ENCODE data around the gene KLF16.

KLF16 gene

DNA sequence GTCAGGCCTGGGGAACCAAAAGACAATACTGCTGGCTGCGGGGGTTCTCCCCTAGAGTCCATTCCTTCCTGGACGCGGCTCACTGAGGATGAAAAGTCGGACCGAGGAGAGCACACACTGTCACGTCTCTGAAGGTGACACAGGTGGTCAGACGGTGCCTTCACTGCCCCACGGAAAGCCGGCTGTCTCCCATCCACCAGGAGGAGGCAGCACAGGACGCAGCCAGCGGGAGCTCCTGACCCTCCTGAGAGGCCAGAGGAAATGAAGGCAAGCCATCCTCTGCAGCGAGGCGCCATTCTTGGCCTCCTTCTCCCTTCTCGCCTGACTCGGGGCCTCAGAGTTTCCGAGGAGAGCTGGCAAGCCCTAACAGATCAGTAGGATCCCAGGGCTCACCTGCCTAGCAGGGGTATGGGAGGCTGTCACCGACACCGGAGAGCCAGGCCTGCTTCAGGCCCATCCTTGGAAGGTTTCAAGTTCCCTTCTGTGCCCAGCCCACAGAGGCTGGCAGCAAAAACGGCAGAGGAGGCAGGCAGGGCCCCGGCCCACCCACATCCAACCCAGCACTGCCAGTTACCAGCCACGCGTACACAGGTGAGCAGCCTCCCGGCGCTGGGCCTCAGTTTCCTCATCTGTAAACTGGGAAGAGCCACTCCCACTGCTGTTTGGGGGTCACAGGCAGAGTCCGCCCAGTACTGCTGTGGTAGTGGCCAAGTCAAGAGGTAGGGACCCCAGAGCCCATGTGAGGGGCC is 19.6 kb downstream of the KLF16 start:
- Histone ChIP-seq H3K36me3 (ENCODE audit: insufficient read depth, low read depth, low read length) (no peaks in the 10 kb centered on the region), H3K4me1 (ENCODE audit: insufficient read depth, low read length) (peaks cover 3% of the 10 kb centered on the region; the same call in 1 of the 2 replicates), H3K4me3 (ENCODE audit: low read length) (no peak overlapping the region), H3K9ac (ENCODE audit: low read depth, low read length) (no peak overlapping the region; the same call in 1 of the 2 replicates), H3K27me3 (ENCODE audit: insufficient read depth, low read length) (no peaks in the 10 kb centered on the region), H3K9me3 (ENCODE audit: insufficient read depth, low read depth, low read length) (no peaks in the 10 kb centered on the region), H3K27ac (ENCODE audit: low read length) (no peak overlapping the region)

DNA sequence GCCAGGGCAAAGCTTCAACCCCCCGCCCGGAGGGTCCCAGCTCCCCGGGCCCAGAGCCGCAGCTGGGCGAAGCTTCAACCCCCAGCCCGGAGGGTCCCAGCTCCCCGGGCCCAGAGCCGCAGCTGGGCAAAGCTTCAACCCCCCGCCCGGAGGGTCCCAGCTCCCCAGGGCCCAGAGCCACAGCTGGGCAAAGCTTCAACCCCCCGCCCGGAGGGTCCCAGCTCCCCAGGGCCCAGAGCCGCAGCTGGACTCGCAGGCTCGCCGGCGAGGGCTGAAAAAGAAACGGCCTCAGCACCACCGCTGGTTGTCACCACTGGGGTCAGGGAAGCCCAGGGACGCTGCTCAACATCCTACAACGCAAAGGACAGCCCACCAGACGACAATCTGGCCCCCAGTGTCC is 20.3 kb downstream of the KLF16 start:
- Histone ChIP-seq H3K4me3 (ENCODE audit: low read length) (no peak overlapping the region), H3K27me3 (ENCODE audit: insufficient read depth, low read length) (no peaks in the 10 kb centered on the region), H3K4me1 (ENCODE audit: insufficient read depth, low read length) (peaks cover 3% of the 10 kb centered on the region; the same call in 1 of the 2 replicates), H3K9me3 (ENCODE audit: insufficient read depth, low read depth, low read length) (no peaks in the 10 kb centered on the region), H3K36me3 (ENCODE audit: insufficient read depth, low read depth, low read length) (no peaks in the 10 kb centered on the region), H3K9ac (ENCODE audit: low read depth, low read length) (no peak overlapping the region), H3K27ac (ENCODE audit: low read length) (no peak overlapping the region)

GRCh38 chr19:1841209-1841924 is 22.0 kb downstream of the KLF16 start:
- H3K9me3 ChIP-seq (ENCODE audit: insufficient read depth, low read depth, low read length): no peaks in the 10 kb centered on the region
- H3K4me1 ChIP-seq (ENCODE audit: insufficient read depth, low read length): no peaks in the 10 kb centered on the region
- no peak overlapping the region for H3K27ac ChIP-seq (ENCODE audit: low read length)
- no peak overlapping the region for H3K4me3 ChIP-seq (ENCODE audit: low read length)
- H3K36me3 ChIP-seq (ENCODE audit: insufficient read depth, low read depth, low read length): no peaks in the 10 kb centered on the region
- no peak overlapping the region for H3K9ac ChIP-seq (ENCODE audit: low read depth, low read length)
- no peaks in the 10 kb centered on the region for H3K27me3 ChIP-seq (ENCODE audit: insufficient read depth, low read length)

DNA sequence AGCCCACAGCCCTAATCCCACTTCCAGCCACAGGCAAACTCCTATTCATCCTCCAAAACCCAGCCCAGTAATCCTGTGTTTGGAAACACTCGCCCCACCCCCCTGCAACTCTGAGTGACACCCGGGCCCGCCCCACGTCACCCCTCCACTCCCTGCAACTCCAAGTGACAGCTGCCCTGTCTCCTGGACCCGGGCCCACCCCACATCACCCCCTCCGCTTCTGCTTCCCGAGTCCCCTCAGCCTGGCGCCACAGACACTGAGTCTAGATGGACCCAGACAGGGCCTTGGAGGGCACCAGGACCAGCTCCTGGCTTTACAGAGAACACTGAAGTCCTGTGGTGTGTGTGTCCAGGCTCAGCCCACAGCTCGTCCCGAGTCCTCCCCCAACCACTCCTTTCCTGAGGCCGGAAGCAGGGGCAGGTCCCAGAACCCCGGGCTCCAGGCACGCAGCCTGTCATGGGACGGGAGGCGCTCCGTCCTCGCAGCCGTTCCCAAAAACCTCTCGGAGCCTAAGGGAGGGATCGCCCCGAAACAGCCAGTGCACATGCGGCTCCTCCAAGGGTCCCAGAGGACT is 22.8 kb downstream of the KLF16 start:
- no peaks in the 10 kb centered on the region for H3K36me3 ChIP-seq (ENCODE audit: insufficient read depth, low read depth, low read length)
- no peak overlapping the region for H3K27ac ChIP-seq (ENCODE audit: low read length)
- H3K27me3 ChIP-seq (ENCODE audit: insufficient read depth, low read length): no peaks in the 10 kb centered on the region
- no peak overlapping the region for H3K9ac ChIP-seq (ENCODE audit: low read depth, low read length)
- H3K4me3 ChIP-seq (ENCODE audit: low read length): no peak overlapping the region
- no peaks in the 10 kb centered on the region for H3K9me3 ChIP-seq (ENCODE audit: insufficient read depth, low read depth, low read length)
- no peaks in the 10 kb centered on the region for H3K4me1 ChIP-seq (ENCODE audit: insufficient read depth, low read length)

GRCh38 chr19:1839658-1840540 is 23.5 kb downstream of the KLF16 start:
- Histone ChIP-seq H3K4me3 (ENCODE audit: low read length) (no peak overlapping the region), H3K36me3 (ENCODE audit: insufficient read depth, low read depth, low read length) (no peaks in the 10 kb centered on the region), H3K4me1 (ENCODE audit: insufficient read depth, low read length) (no peaks in the 10 kb centered on the region), H3K9ac (ENCODE audit: low read depth, low read length) (no peak overlapping the region), H3K27me3 (ENCODE audit: insufficient read depth, low read length) (no peaks in the 10 kb centered on the region), H3K9me3 (ENCODE audit: insufficient read depth, low read depth, low read length) (no peaks in the 10 kb centered on the region), H3K27ac (ENCODE audit: low read length) (no peak overlapping the region)

DNA sequence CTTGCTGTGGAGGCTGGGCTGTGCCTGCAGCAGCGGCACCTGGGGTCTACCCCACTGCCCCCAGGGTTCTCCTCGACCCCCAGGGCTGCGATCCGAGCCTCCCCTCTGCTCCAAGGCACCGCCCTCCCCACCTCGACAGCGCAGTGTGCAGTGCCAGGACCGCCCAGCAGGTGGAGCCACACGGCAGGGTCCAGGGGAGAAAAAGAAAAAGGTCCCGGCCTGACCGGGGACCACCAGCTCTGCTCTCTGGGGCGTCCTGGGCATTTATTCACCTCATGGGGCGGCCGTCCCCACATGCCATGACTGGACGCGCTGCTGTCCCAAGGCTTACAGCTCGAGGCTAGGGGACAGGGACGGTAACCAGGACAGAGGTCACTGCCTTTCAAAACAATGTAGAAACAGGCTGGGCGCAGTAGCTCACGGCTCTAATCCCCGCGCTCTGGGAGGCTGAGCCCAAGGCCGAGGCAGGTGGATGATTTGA is 25.7 kb downstream of the KLF16 start:
- Histone ChIP-seq H3K9me3 (ENCODE audit: insufficient read depth, low read depth, low read length) (no peaks in the 10 kb centered on the region), H3K27me3 (ENCODE audit: insufficient read depth, low read length) (no peaks in the 10 kb centered on the region), H3K4me1 (ENCODE audit: insufficient read depth, low read length) (no peaks in the 10 kb centered on the region), H3K4me3 (ENCODE audit: low read length) (no peak overlapping the region), H3K36me3 (ENCODE audit: insufficient read depth, low read depth, low read length) (no peaks in the 10 kb centered on the region), H3K9ac (ENCODE audit: low read depth, low read length) (no peak overlapping the region), H3K27ac (ENCODE audit: low read length) (no peak overlapping the region)

DNA sequence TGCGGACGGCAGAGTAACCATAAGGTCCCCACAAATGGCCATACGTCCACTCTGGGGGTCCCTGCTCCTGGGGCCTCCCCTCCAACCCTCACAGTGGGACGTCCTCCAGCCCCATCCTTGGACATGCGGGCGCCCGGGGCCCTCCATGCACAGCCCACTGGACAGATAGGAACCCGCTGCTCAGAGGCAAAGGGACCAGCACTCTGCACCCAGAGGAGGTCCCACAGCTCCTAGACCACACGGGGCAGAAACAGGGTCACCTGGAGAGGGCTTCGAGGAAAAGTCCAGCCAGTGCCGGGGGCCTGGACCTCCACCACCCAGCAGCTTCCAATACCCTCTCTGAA is 26.2 kb downstream of the KLF16 start:
- no peak overlapping the region for H3K4me3 ChIP-seq (ENCODE audit: low read length)
- H3K36me3 ChIP-seq (ENCODE audit: insufficient read depth, low read depth, low read length): no peaks in the 10 kb centered on the region
- H3K9ac ChIP-seq (ENCODE audit: low read depth, low read length): no peak overlapping the region
- H3K27me3 ChIP-seq (ENCODE audit: insufficient read depth, low read length): no peaks in the 10 kb centered on the region
- H3K9me3 ChIP-seq (ENCODE audit: insufficient read depth, low read depth, low read length): no peaks in the 10 kb centered on the region
- H3K4me1 ChIP-seq (ENCODE audit: insufficient read depth, low read length): no peaks in the 10 kb centered on the region
- no peak overlapping the region for H3K27ac ChIP-seq (ENCODE audit: low read length)

DNA sequence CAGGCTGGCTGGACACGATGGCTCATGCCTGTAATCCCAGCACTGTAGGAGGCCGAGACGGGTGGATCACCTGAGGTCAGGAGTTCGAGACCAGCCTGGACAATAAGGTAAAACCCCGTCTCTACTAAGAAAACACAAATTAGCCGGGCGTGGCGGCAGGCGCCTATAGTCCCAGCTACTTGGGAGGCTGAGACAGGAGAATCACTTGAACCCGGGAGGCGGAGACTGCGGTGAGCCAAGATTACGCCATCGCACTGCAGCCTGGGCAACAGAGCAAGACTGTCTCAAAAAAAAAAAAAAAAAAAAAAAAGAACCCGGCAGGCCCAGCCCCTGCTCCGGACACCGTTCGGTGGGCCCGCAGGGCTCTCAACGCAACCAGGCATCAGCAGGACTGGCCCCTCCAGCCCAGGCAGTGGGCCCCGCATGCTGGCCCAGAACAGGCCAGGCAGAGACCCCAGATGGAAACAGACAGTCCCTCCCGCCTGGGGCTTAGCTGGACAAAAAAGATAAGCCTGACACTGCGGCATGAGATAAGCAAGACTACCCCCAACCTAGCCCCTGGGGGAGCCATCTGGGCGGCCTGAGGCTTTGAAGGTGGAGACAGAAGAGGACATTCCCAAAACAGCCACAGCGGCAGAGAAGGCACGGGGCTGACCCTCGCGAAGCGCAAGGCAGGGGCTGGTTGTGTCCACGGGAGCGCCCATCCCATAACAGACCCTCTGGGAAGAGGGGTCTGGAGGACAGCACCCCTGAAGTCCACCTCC is 26.7 kb downstream of the KLF16 start:
- no peaks in the 10 kb centered on the region for H3K27me3 ChIP-seq (ENCODE audit: insufficient read depth, low read length)
- no peak overlapping the region for H3K4me3 ChIP-seq (ENCODE audit: low read length)
- no peak overlapping the region for H3K9ac ChIP-seq (ENCODE audit: low read depth, low read length)
- no peak overlapping the region for H3K27ac ChIP-seq (ENCODE audit: low read length)
- no peaks in the 10 kb centered on the region for H3K9me3 ChIP-seq (ENCODE audit: insufficient read depth, low read depth, low read length)
- H3K36me3 ChIP-seq (ENCODE audit: insufficient read depth, low read depth, low read length): no peaks in the 10 kb centered on the region
- H3K4me1 ChIP-seq (ENCODE audit: insufficient read depth, low read length): no peaks in the 10 kb centered on the region

DNA sequence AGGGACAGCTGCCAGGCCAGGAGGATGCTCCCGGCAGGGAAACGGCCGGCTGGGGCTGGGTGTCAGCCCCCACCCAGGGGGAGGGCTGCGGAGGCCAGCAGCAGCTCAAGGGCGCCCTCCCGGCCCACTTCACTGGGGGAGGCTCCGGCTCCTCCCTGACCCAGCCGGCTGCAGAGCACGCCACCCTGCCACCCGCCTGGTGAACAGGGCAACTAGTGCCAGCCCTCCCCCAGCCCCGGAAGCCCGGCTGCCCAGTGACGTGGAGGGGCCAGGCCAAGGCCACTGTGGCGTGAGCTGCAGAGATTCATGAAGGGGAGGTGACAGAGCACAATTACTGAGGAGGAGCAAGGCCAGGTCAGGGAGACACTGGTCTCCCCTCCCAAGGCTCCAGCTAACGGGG is 29.8 kb downstream of the KLF16 start:
- Histone ChIP-seq H3K9ac (ENCODE audit: low read depth, low read length) (no peak overlapping the region), H3K36me3 (ENCODE audit: insufficient read depth, low read depth, low read length) (peaks cover 11% of the 10 kb centered on the region; the same call in 1 of the 2 replicates), H3K4me1 (ENCODE audit: insufficient read depth, low read length) (no peaks in the 10 kb centered on the region), H3K27me3 (ENCODE audit: insufficient read depth, low read length) (no peaks in the 10 kb centered on the region), H3K9me3 (ENCODE audit: insufficient read depth, low read depth, low read length) (no peaks in the 10 kb centered on the region), H3K4me3 (ENCODE audit: low read length) (no peak overlapping the region), H3K27ac (ENCODE audit: low read length) (no peak overlapping the region)

DNA sequence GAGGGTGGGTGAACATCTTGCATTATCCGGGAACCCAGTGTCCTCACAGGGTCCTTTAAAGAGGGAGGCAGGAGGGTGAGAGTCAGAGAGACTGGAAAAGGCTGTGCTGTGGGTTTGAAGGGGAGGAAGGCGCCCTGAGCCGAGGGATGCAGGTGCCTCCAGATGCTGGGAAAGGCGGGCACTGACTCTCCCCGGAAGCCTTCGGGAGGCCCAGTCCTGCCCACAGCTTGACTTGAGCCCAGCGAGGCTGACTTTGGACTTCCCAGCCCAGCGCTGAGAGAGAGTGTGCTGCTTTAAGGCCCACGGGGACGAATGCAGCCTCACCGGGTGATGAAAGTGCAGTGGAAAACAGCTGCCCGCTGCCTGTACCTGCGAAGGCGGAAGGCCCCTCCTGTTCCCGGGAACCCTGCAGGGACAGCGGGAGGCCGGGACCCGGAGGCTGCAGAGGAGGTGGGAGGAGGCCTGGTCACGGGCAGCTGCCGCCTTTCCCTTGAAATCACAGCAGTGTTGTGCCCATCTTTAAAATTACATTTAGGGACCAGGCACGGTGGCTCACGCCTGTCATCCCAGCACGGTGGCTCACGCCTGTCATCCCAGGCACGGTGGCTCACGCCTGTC is 31.2 kb downstream of the KLF16 start:
- no peak overlapping the region for H3K4me3 ChIP-seq (ENCODE audit: low read length)
- H3K36me3 ChIP-seq (ENCODE audit: insufficient read depth, low read depth, low read length): peaks cover 11% of the 10 kb centered on the region; the same call in 1 of the 2 replicates
- H3K9ac ChIP-seq (ENCODE audit: low read depth, low read length): no peak overlapping the region
- H3K27me3 ChIP-seq (ENCODE audit: insufficient read depth, low read length): no peaks in the 10 kb centered on the region
- H3K27ac ChIP-seq (ENCODE audit: low read length): no peak overlapping the region
- H3K9me3 ChIP-seq (ENCODE audit: insufficient read depth, low read depth, low read length): no peaks in the 10 kb centered on the region
- H3K4me1 ChIP-seq (ENCODE audit: insufficient read depth, low read length): no peaks in the 10 kb centered on the region

Data from iPS-20b (cell line).